CD8-positive, alpha-beta memory T cell (primary cell): Measurements from ENCODE around the gene CDK8. TPM values are rescaled to one million over a fixed set of nuclear protein-coding genes. Genes with fewer than 3 reads are reported as not detected.
"Not testable (repeated sequence)": the region's sequence is repeated elsewhere in the genome, so short reads cannot be mapped to it uniquely, and the experiment has no call there.

Experiments
- CTCF ChIA-PET: fragments of 350-600 bp; sonication (Branson Sonifier 250); formaldehyde crosslinking; loops from one replicate; lab custom pipeline; 2021; ENCODE audit warnings: antibody characterized with exemption; lab: Charles Lee
- POLR2A ChIA-PET: fragments of 350-600 bp; sonication (Branson Sonifier 250); formaldehyde crosslinking; loops from one replicate; lab custom pipeline; 2021; ENCODE audit warnings: antibody characterized with exemption; lab: Charles Lee
- DNase-seq, 5 donors: peaks; one replicate each; pipeline versions ENCODE4 v3.0.0 to v3.0.0-alpha.2; 2020 to 2022; ENCODE audit warnings: mixed read lengths in 1 of 5
- H3K27ac ChIP-seq: one replicate; pipeline ENCODE4 v1.7.0; 2013; ENCODE audit warnings: low read depth, mild to moderate bottlenecking, low read length, moderate library complexity
- H3K27me3 ChIP-seq: 2 replicates; pipeline ENCODE4 v1.7.0; 2013; ENCODE audit warnings: low read length, mild to moderate bottlenecking; ENCODE audit not compliant: insufficient read depth, poor library complexity, severe bottlenecking
- H3K36me3 ChIP-seq: 2 replicates; pipeline ENCODE4 v1.7.0; 2013; ENCODE audit warnings: mild to moderate bottlenecking, low read length, moderate library complexity; ENCODE audit not compliant: insufficient read depth
- H3K4me1 ChIP-seq: 2 replicates; pipeline ENCODE4 v1.7.0; 2013; ENCODE audit warnings: mild to moderate bottlenecking, low read length, moderate library complexity; ENCODE audit not compliant: insufficient read depth
- H3K4me3 ChIP-seq: 2 replicates; pipeline ENCODE4 v1.7.0; 2013; ENCODE audit warnings: mild to moderate bottlenecking, low read length
- H3K9me3 ChIP-seq: 2 replicates; pipeline ENCODE4 v1.7.0; 2013; ENCODE audit warnings: mild to moderate bottlenecking, low read length
- H3K27ac Mint-ChIP-seq, 8 donors: one replicate each; pipeline ENCODE4 v1.8.0; 2020 to 2021; ENCODE audit warnings: mixed read lengths in 8 of 8, mild to moderate bottlenecking in 6 of 8, inconsistent platforms in 3 of 8, moderate library complexity in 3 of 8
- H3K27me3 Mint-ChIP-seq, 2 donors: one replicate each; pipeline ENCODE4 v1.8.0; 2020 to 2021; ENCODE audit warnings: mixed read lengths in 2 of 2, mild to moderate bottlenecking in 1 of 2, moderate library complexity in 1 of 2
- H3K36me3 Mint-ChIP-seq, 3 donors: one replicate each; pipeline ENCODE4 v1.8.0; 2020 to 2021; ENCODE audit warnings: mixed read lengths in 3 of 3, inconsistent platforms in 1 of 3, mild to moderate bottlenecking in 1 of 3
- H3K4me1 Mint-ChIP-seq, 3 donors: one replicate each; pipeline ENCODE4 v1.8.0; 2020 to 2021; ENCODE audit warnings: mixed read lengths in 3 of 3, inconsistent platforms in 1 of 3, mild to moderate bottlenecking in 1 of 3
- H3K4me3 Mint-ChIP-seq, 7 donors: one replicate each; pipeline ENCODE4 v1.8.0; 2020 to 2021; ENCODE audit warnings: mixed read lengths in 7 of 7, mild to moderate bottlenecking in 6 of 7, moderate library complexity in 4 of 7, inconsistent platforms in 2 of 7
- H3K9me3 Mint-ChIP-seq, 5 donors: one replicate each; pipeline ENCODE4 v1.8.0; 2020 to 2022; ENCODE audit warnings: mixed read lengths in 5 of 5, mild to moderate bottlenecking in 3 of 5, moderate library complexity in 2 of 5, inconsistent platforms in 1 of 5
- polyA plus RNA-seq: library from polyadenylated mRNA; unstranded; fragments of 300-500 nt; fragmentation: Illumina TruSeq; gene quantifications from one replicate; pipeline ENCODE4 v1.2.3, GENCODE V29; 2021
- total RNA-seq, 2 experiments: library from RNA; stranded (reverse); gene quantifications; one replicate each; pipeline ENCODE4 v1.2.3, GENCODE V29; 2021

Gene CDK8
- total and polyA plus RNA-seq, 3 experiments from 2014 or later = 4.8 to 28.0 (median 27.9) TPM

- Histone ChIP-seq H3K4me3 (no peak overlapping the region), H3K9me3 (peaks cover 4% of the 10 kb centered on the region), H3K36me3 (no peaks in the 10 kb centered on the region), H3K4me1 (no peaks in the 10 kb centered on the region), H3K27me3 (no peaks in the 10 kb centered on the region), H3K27ac (no peak overlapping the region)
- CTCF ChIA-PET = interaction anchor here (2.0 kb wide), 1 partner anchor 23 kb away, joined by 4 read pairs; no protein-coding TSS in a partner anchor
- H3K4me1 Mint-ChIP-seq = peaks cover 56 to 73% (median 68%) of the 10 kb centered on the region in 3 donors
- POLR2A ChIA-PET = no interaction called here
- H3K27ac Mint-ChIP-seq = peak overlapping the region in 1 of 8 donors; percentile 53
- no peaks in the 10 kb centered on the region for H3K9me3 Mint-ChIP-seq
- no peak for DNase-seq
- peaks cover 2 to 5% (median 5%) of the 10 kb centered on the region in 3 donors for H3K36me3 Mint-ChIP-seq
- no peak overlapping the region for H3K4me3 Mint-ChIP-seq
- no peaks in the 10 kb centered on the region for H3K27me3 Mint-ChIP-seq
Observed at GRCh38 chr13:26305676-26306075, 51.7 kb downstream of the CDK8 start.

- ChIA-PET POLR2A (no interaction called here), CTCF (no interaction called here)
- peaks cover 5 to 6% (median 5%) of the 10 kb centered on the region in 3 donors for H3K36me3 Mint-ChIP-seq
- no peak overlapping the region for H3K27ac Mint-ChIP-seq
- peaks cover 4% of the 10 kb centered on the region for H3K9me3 ChIP-seq
- no peak for DNase-seq
- no peaks in the 10 kb centered on the region for H3K9me3 Mint-ChIP-seq
- H3K4me1 ChIP-seq = no peaks in the 10 kb centered on the region
- H3K4me1 Mint-ChIP-seq = peaks cover 42 to 68% (median 64%) of the 10 kb centered on the region in 3 donors
- no peak overlapping the region for H3K4me3 ChIP-seq
- H3K27ac ChIP-seq = no peak overlapping the region
- H3K36me3 ChIP-seq = no peaks in the 10 kb centered on the region
- no peak overlapping the region for H3K4me3 Mint-ChIP-seq
- no peaks in the 10 kb centered on the region for H3K27me3 ChIP-seq
- no peaks in the 10 kb centered on the region for H3K27me3 Mint-ChIP-seq
Observed at GRCh38 chr13:26307701-26308100, 53.8 kb downstream of the CDK8 start.

- H3K27me3 Mint-ChIP-seq = no peaks in the 10 kb centered on the region
- H3K9me3 Mint-ChIP-seq = no peaks in the 10 kb centered on the region
- peak overlapping the region in 1 of 7 donors; percentile 2 for H3K4me3 Mint-ChIP-seq
- peaks cover 5 to 7% (median 6%) of the 10 kb centered on the region in 3 donors for H3K36me3 Mint-ChIP-seq
- Histone ChIP-seq H3K36me3 (no peaks in the 10 kb centered on the region), H3K27me3 (no peaks in the 10 kb centered on the region), H3K9me3 (peaks cover 4% of the 10 kb centered on the region), H3K4me3 (no peak overlapping the region), H3K4me1 (no peaks in the 10 kb centered on the region), H3K27ac (no peak overlapping the region)
- no peak overlapping the region for H3K27ac Mint-ChIP-seq
- ChIA-PET POLR2A (no interaction called here), CTCF (no interaction called here)
- no peak for DNase-seq
- H3K4me1 Mint-ChIP-seq = peaks cover 45 to 71% (median 63%) of the 10 kb centered on the region in 3 donors
Observed at GRCh38 chr13:26308250-26308649, 54.3 kb downstream of the CDK8 start.

GRCh38 chr13:26308836-26309235 lies 54.9 kb downstream of the CDK8 start:
- H3K27me3 ChIP-seq = no peaks in the 10 kb centered on the region
- H3K4me1 ChIP-seq = no peaks in the 10 kb centered on the region
- ChIA-PET CTCF (no interaction called here), POLR2A (no interaction called here)
- no peak overlapping the region for H3K4me3 Mint-ChIP-seq
- H3K27ac Mint-ChIP-seq = no peak overlapping the region
- no peak overlapping the region for H3K27ac ChIP-seq
- peaks cover 0 to 2% of the 10 kb centered on the region in 2 donors for H3K27me3 Mint-ChIP-seq
- no peaks in the 10 kb centered on the region for H3K9me3 Mint-ChIP-seq
- no peak overlapping the region for H3K4me3 ChIP-seq
- H3K4me1 Mint-ChIP-seq = peaks cover 44 to 71% (median 63%) of the 10 kb centered on the region in 3 donors
- DNase-seq = no peak
- peaks cover 4% of the 10 kb centered on the region for H3K9me3 ChIP-seq
- H3K36me3 Mint-ChIP-seq = peaks cover 5 to 8% (median 5%) of the 10 kb centered on the region in 3 donors
- no peaks in the 10 kb centered on the region for H3K36me3 ChIP-seq

GRCh38 chr13:26310003-26310402 lies 56.1 kb downstream of the CDK8 start:
- Histone ChIP-seq H3K36me3 (no peaks in the 10 kb centered on the region), H3K27ac (no peak overlapping the region), H3K4me3 (no peak overlapping the region), H3K4me1 (no peaks in the 10 kb centered on the region), H3K27me3 (no peaks in the 10 kb centered on the region), H3K9me3 (peaks cover 4% of the 10 kb centered on the region)
- DNase-seq = no peak
- no peak overlapping the region for H3K4me3 Mint-ChIP-seq
- ChIA-PET CTCF (interaction anchor here (1.3 kb wide), 1 partner anchor 25 kb away, joined by 4 read pairs; no protein-coding TSS in a partner anchor), POLR2A (no interaction called here)
- peaks cover 5 to 8% (median 5%) of the 10 kb centered on the region in 3 donors for H3K36me3 Mint-ChIP-seq
- H3K4me1 Mint-ChIP-seq = peaks cover 39 to 64% (median 55%) of the 10 kb centered on the region in 3 donors
- no peaks in the 10 kb centered on the region for H3K9me3 Mint-ChIP-seq
- H3K27me3 Mint-ChIP-seq = peaks cover 0 to 2% of the 10 kb centered on the region in 2 donors
- H3K27ac Mint-ChIP-seq = peak overlapping the region in 1 of 8 donors; percentile 26

- Mint-ChIP-seq H3K4me3 (no peak overlapping the region), H3K27ac (peak overlapping the region in 1 of 8 donors; percentile 56), H3K36me3 (peaks cover 5 to 8% (median 5%) of the 10 kb centered on the region in 3 donors), H3K9me3 (no peaks in the 10 kb centered on the region), H3K27me3 (peaks cover 0 to 2% of the 10 kb centered on the region in 2 donors), H3K4me1 (peaks cover 34 to 63% (median 51%) of the 10 kb centered on the region in 3 donors)
- H3K36me3 ChIP-seq = no peaks in the 10 kb centered on the region
- H3K27me3 ChIP-seq = no peaks in the 10 kb centered on the region
- H3K9me3 ChIP-seq = peaks cover 4% of the 10 kb centered on the region
- no peak overlapping the region for H3K27ac ChIP-seq
- no peaks in the 10 kb centered on the region for H3K4me1 ChIP-seq
- ChIA-PET CTCF (interaction anchor here (1.3 kb wide), 1 partner anchor 25 kb away, joined by 4 read pairs; no protein-coding TSS in a partner anchor), POLR2A (no interaction called here)
- no peak overlapping the region for H3K4me3 ChIP-seq
- DNase-seq = no peak
Observed at GRCh38 chr13:26310470-26310869, 56.5 kb downstream of the CDK8 start.

- H3K4me1 ChIP-seq, H3K4me3 Mint-ChIP-seq, H3K27me3 ChIP-seq, H3K36me3 ChIP-seq, CTCF ChIA-PET, H3K4me3 ChIP-seq, H3K27ac ChIP-seq, DNase-seq, H3K27me3 Mint-ChIP-seq, POLR2A ChIA-PET, H3K9me3 Mint-ChIP-seq, H3K9me3 ChIP-seq, H3K36me3 Mint-ChIP-seq, H3K27ac Mint-ChIP-seq: not testable (repeated sequence)
- H3K4me1 Mint-ChIP-seq = peaks cover 33 to 66% (median 56%) of the 10 kb centered on the region in 3 donors
Observed at GRCh38 chr13:26312019-26312418, 58.1 kb downstream of the CDK8 start.

GRCh38 chr13:26316095-26316494 lies 62.2 kb downstream of the CDK8 start:
- H3K9me3 ChIP-seq, H3K27me3 ChIP-seq, DNase-seq, CTCF ChIA-PET, H3K36me3 Mint-ChIP-seq, H3K27ac ChIP-seq, H3K27me3 Mint-ChIP-seq, H3K36me3 ChIP-seq, H3K9me3 Mint-ChIP-seq, POLR2A ChIA-PET, H3K4me1 ChIP-seq, H3K27ac Mint-ChIP-seq, H3K4me3 ChIP-seq, H3K4me3 Mint-ChIP-seq: not testable (repeated sequence)
- H3K4me1 Mint-ChIP-seq = peaks cover 25 to 65% (median 42%) of the 10 kb centered on the region in 3 donors
